ENCODE results near the gene EVI5.

The EVI5 gene

GRCh38 chr1:92708368-92708950 is 76.4 kb downstream of the EVI5 start:
- no peak for TF ChIP-seq CTCF (IDR thresholded peaks at IDR 0.05; ENCODE audit: insufficient read depth, missing control alignments)
- no peak for DNase-seq (ENCODE audit: insufficient read length, low spot score)
- FAIRE-seq = no peak

GRCh38 chr1:92707709-92708108 is 77.2 kb downstream of the EVI5 start:
- FAIRE-seq (peak; percentile 11), DNase-seq (ENCODE audit: insufficient read length, low spot score) (no peak)
- no peak for TF ChIP-seq CTCF (IDR thresholded peaks at IDR 0.05; ENCODE audit: insufficient read depth, missing control alignments)

- FAIRE-seq (no peak), DNase-seq (ENCODE audit: insufficient read length, low spot score) (no peak)
These were observed 77.6 kb downstream of the EVI5 start for GRCh38 chr1:92707292-92707691.

GRCh38 chr1:92705446-92705845 is 79.5 kb downstream of the EVI5 start:
- DNase-seq (ENCODE audit: insufficient read length, low spot score) (no peak), FAIRE-seq (no peak)
- no peak for TF ChIP-seq CTCF (IDR thresholded peaks at IDR 0.05; ENCODE audit: insufficient read depth, missing control alignments)

More at GRCh38 chr1:92707292-92707691, 77.6 kb downstream of the EVI5 start:
- no peak for TF ChIP-seq CTCF (IDR thresholded peaks at IDR 0.05; ENCODE audit: insufficient read depth, missing control alignments)

- FAIRE-seq (peak; percentile 46), DNase-seq (ENCODE audit: insufficient read length, low spot score) (no peak)
- no peak for TF ChIP-seq CTCF (IDR thresholded peaks at IDR 0.05; ENCODE audit: insufficient read depth, missing control alignments)
These were observed 83.8 kb downstream of the EVI5 start for GRCh38 chr1:92701147-92701546.

- FAIRE-seq (no peak), DNase-seq (ENCODE audit: insufficient read length, low spot score) (no peak)
- TF ChIP-seq CTCF (IDR thresholded peaks at IDR 0.05; ENCODE audit: insufficient read depth, missing control alignments) = no peak
These were observed 86.0 kb downstream of the EVI5 start for GRCh38 chr1:92698932-92699331.

- no peak for DNase-seq (ENCODE audit: insufficient read length, low spot score)
- no peak for TF ChIP-seq CTCF (IDR thresholded peaks at IDR 0.05; ENCODE audit: insufficient read depth, missing control alignments)
- no peak for FAIRE-seq
These were observed 89.8 kb downstream of the EVI5 start for GRCh38 chr1:92695104-92695503.

Data from D721Med (cell line).